ENCODE results near the gene MACROD2.

MACROD2 gene

DNA sequence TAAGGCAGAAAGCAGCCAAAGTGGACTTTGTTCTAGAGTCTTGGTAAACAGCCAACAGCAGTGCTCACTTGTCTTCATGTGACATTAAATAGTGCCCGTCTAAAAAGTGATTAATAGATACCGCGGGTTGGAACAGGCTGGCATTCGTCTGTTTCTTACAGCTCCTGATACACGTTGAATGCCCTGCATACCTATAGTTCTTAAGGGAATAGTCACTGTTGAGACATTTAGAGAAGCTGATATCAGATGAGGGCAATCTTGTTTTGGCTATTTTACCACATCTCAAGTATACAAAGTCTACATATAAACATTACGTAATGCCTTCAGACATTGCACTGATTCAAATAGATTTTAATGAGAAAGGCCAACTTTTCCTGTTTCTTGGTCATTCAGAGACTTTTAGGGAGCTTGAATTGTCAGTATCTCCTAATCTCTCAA lies 717.0 kb downstream of the MACROD2 start:
- in situ Hi-C loops (cut with MboI; ENCODE audit: low sequenced_read_pairs, unreplicated experiment), result no loop called here
- TF ChIP-seq, protein P1, sequence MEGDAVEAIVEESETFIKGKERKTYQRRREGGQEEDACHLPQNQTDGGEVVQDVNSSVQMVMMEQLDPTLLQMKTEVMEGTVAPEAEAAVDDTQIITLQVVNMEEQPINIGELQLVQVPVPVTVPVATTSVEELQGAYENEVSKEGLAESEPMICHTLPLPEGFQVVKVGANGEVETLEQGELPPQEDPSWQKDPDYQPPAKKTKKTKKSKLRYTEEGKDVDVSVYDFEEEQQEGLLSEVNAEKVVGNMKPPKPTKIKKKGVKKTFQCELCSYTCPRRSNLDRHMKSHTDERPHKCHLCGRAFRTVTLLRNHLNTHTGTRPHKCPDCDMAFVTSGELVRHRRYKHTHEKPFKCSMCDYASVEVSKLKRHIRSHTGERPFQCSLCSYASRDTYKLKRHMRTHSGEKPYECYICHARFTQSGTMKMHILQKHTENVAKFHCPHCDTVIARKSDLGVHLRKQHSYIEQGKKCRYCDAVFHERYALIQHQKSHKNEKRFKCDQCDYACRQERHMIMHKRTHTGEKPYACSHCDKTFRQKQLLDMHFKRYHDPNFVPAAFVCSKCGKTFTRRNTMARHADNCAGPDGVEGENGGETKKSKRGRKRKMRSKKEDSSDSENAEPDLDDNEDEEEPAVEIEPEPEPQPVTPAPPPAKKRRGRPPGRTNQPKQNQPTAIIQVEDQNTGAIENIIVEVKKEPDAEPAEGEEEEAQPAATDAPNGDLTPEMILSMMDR (IDR thresholded peaks at IDR 0.05; ENCODE audit: borderline replicate concordance, control extremely low read depth, extremely low read depth, insufficient read depth, missing control alignments), result no peak
- DNase-seq (ENCODE audit: low spot score), result no peak

DNA sequence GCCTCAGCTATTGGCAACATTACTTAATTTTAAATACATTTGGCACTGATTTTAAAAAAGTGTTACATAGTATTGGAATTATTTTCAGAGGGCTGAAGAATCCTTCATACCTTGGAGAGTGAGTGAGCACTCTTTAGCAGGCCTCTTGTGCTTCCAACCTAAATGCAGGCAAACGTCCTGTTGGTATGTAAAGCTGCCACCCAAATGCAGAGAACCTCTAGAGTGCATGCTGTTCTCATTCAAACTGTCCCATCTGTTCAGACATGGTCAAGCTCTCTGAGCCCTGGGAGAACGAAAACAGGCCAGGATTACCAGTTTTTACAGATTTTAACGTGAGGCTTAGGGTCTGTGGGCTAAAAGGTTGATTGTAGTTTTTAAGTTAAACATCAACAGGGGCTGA lies 720.1 kb downstream of the MACROD2 start:
- TF ChIP-seq, protein P1 (IDR thresholded peaks at IDR 0.05; ENCODE audit: borderline replicate concordance, control extremely low read depth, extremely low read depth, insufficient read depth, missing control alignments), result no peak
- in situ Hi-C loops (cut with MboI; ENCODE audit: low sequenced_read_pairs, unreplicated experiment), result no loop called here
- DNase-seq (ENCODE audit: low spot score), result no peak

DNA sequence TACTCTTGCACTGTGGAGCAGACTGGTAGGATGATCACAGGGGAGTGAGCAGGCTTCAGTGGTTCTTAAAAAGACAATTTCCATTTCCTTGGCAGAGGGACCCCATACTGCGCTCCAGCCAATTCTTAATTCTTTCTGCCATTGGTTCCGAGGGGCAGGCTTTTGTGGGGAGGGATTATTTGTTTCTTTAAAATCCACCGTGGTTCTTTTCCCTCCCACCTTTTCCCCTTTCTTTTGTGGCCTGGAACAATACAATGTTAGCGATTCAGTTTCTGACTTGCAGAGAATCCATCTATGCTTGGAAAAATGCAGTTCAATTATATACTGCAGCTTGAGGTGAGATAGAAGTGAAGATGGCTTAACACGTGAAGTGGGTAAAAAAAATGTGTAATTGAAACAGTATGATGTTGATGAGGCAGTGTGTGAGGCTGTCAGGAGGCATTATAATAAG lies 721.1 kb downstream of the MACROD2 start:
- in situ Hi-C loops (cut with MboI; ENCODE audit: low sequenced_read_pairs, unreplicated experiment), result no loop called here
- TF ChIP-seq, protein P1 (IDR thresholded peaks at IDR 0.05; ENCODE audit: borderline replicate concordance, control extremely low read depth, extremely low read depth, insufficient read depth, missing control alignments), result no peak

DNA sequence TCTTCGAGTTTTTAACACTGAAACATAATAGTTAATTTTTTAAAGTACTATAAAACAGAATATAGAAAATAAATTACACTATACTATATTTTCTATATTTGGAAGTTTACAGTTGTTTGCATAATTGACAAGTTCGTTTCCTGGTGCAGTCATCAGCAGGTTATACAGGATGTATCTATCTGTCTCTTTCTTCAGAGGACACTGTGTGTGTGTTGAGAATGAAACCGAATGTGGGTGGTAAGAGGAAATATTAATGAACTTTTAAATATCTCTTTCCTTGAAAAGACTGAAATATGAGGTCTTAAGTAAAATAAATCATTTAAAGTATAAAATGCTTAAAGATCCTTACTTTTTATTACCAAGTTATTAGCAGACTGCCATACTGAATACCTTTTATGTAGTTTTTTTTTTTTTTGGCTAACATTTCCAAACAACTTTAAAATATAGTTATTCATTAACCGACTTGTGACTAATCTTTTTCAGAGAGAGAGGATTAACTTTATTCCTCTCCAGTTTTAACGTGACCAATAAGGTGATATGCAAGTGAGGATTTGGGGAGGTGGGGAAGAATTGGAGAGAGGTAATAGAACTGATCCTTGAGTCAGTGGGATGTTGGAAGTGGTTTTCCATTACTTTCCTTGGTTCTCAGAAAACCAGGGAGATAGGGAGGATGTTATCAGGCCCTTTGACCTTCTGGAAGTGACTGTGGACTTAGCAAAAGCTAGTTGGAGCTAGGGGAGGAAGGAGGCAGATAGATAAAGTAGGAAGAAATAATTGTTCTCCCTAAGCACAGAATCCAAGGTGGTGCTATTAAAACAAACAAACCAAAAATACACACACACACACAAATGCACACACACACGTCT lies 722.1 kb downstream of the MACROD2 start:
- in situ Hi-C loops (cut with MboI; ENCODE audit: low sequenced_read_pairs, unreplicated experiment), result no loop called here
- peak; percentile 6 for DNase-seq (ENCODE audit: low spot score)

More for the DNA sequence above, 721.1 kb downstream of the MACROD2 start:
- no peak for DNase-seq (ENCODE audit: low spot score)

DNA sequence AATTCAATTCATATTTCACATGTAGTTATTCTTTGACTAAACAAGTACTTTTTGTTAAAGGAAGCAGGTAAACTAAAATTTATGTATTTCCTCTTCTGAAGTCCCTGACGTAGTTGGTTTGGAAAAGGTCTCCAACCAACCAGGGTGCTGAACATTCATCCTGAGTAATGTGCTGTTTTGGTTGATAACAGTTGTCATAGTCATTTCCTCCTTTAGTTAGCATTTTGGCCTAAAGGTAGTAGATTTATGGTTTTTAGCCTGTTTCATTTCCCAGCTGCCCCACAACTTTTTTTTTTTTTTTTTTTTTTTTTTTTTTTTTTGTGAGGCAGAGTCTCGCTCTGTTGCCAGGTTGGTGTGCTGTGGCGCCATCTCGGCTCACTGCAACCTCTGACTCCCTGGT lies 724.9 kb downstream of the MACROD2 start:
- in situ Hi-C loops (cut with MboI; ENCODE audit: low sequenced_read_pairs, unreplicated experiment), result no loop called here
- TF ChIP-seq, protein P1 (IDR thresholded peaks at IDR 0.05; ENCODE audit: borderline replicate concordance, control extremely low read depth, extremely low read depth, insufficient read depth, missing control alignments), result no peak
- DNase-seq (ENCODE audit: low spot score), result no peak

More for the DNA sequence above, 722.1 kb downstream of the MACROD2 start:
- TF ChIP-seq, protein P1 (IDR thresholded peaks at IDR 0.05; ENCODE audit: borderline replicate concordance, control extremely low read depth, extremely low read depth, insufficient read depth, missing control alignments), result no peak

DNA sequence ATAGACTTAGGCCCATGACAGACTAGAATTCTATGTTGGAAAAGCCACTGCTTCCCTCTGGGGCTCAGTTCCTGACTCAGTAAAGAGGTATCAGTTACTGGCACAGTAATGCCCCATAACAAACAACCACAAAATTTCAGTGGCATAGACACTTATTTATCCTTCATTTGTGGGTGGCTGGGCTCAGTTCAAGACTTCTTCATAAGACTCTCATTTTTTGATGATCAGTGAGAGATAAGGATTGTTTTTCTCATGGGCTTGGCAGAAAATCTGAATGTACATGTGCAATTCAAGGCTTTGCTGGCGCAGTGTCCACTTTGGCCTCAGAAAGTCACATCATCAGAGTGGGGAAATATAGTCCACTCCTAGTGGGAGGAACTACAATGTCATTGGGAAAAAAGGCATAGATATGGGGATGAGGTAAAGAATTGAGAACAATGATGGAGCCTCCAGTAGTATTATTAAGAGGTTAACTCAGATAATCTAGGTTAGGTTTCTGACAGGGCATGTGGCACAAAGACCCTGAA lies 726.7 kb downstream of the MACROD2 start:
- TF ChIP-seq, protein P1 (IDR thresholded peaks at IDR 0.05; ENCODE audit: borderline replicate concordance, control extremely low read depth, extremely low read depth, insufficient read depth, missing control alignments), result no peak
- no peak for DNase-seq (ENCODE audit: low spot score)
- in situ Hi-C loops (cut with MboI; ENCODE audit: low sequenced_read_pairs, unreplicated experiment), result no loop called here

Data from GM13976 (cell line).